ENCODE results near the gene LYPD3. TPM values are rescaled to one million over a fixed set of nuclear protein-coding genes. Genes with fewer than 3 reads are reported as not detected.

Gene LYPD3
- total RNA-seq, 1 experiment from 2014 or later, result 0.46 TPM

DNA sequence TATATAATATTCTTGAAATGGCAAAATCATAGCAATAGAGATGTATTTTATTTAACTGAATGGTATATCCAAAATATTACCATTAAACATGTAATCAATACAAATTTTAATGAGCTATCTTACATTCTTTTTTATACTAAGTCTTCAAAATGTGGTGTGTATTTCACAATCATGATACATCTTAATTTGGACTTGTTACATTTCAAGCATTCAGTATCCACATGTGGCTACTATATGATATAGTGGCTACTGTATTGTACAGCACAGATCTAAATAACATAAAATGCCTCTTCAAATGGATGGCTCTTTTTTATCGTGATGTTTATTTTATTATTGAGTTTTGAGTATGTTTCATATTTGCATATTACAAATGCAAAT lies 42.7 kb downstream of the LYPD3 start:
- CTCF ChIA-PET, result no interaction called here
- intact Hi-C loops (cut with micrococcal nuclease; ENCODE audit: unreplicated experiment), result no loop called here

DNA sequence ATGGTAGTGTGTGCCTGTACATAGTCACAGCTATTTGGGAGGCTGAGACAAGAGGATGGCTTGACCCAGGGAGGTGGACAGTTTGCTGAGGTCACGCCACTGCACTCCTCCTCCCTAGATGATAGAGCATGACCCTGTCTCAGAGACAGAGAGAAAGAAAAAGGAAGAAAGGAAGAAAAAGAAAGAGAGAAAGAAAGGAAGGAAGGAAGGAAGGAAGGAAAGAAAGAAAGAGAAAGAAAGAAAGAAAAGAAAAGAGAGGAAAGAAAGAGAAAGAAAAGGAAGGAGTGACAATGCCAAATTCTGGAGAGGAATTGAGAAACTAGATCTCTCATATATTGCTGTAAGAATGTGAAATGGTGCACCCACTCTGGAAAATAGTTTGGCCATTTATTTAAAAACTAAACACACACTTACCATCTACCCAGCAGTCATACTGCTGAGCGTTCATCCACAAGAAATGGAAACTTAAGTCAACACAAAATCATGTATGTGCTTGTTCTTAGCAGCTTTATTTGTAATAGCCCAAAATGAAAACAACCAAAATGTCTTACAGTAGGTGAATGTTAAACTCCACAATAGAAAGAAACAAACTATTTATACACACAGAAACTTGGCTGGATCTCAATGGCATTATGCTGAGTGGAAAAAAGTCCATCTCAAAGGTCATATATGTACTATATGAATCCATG lies 43.3 kb downstream of the LYPD3 start:
- no peak overlapping the region for H3K27ac ChIP-seq (ENCODE audit: low read length)
- intact Hi-C loops (cut with micrococcal nuclease; ENCODE audit: unreplicated experiment) (no loop called here), in situ Hi-C loops (cut with HindIII; ENCODE audit: low pct_unique_long_range_greater_than_20kb, low sequenced_read_pairs) (no loop called here)
- CTCF ChIA-PET, result no interaction called here
- TF ChIP-seq, protein P1, sequence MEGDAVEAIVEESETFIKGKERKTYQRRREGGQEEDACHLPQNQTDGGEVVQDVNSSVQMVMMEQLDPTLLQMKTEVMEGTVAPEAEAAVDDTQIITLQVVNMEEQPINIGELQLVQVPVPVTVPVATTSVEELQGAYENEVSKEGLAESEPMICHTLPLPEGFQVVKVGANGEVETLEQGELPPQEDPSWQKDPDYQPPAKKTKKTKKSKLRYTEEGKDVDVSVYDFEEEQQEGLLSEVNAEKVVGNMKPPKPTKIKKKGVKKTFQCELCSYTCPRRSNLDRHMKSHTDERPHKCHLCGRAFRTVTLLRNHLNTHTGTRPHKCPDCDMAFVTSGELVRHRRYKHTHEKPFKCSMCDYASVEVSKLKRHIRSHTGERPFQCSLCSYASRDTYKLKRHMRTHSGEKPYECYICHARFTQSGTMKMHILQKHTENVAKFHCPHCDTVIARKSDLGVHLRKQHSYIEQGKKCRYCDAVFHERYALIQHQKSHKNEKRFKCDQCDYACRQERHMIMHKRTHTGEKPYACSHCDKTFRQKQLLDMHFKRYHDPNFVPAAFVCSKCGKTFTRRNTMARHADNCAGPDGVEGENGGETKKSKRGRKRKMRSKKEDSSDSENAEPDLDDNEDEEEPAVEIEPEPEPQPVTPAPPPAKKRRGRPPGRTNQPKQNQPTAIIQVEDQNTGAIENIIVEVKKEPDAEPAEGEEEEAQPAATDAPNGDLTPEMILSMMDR (IDR thresholded peaks at IDR 0.05), result no peak
- TF ChIP-seq SIN3A (IDR thresholded peaks at IDR 0.05; ENCODE audit: borderline replicate concordance, insufficient read depth, low read depth, low read length) (no peak), POLR2AphosphoS5 (IDR thresholded peaks at IDR 0.05; ENCODE audit: low read depth, low read length) (no peak), TCF7L2 (IDR thresholded peaks at IDR 0.05; ENCODE audit: low read depth, low read length) (no peak)
- TF ChIP-seq, protein P2, sequence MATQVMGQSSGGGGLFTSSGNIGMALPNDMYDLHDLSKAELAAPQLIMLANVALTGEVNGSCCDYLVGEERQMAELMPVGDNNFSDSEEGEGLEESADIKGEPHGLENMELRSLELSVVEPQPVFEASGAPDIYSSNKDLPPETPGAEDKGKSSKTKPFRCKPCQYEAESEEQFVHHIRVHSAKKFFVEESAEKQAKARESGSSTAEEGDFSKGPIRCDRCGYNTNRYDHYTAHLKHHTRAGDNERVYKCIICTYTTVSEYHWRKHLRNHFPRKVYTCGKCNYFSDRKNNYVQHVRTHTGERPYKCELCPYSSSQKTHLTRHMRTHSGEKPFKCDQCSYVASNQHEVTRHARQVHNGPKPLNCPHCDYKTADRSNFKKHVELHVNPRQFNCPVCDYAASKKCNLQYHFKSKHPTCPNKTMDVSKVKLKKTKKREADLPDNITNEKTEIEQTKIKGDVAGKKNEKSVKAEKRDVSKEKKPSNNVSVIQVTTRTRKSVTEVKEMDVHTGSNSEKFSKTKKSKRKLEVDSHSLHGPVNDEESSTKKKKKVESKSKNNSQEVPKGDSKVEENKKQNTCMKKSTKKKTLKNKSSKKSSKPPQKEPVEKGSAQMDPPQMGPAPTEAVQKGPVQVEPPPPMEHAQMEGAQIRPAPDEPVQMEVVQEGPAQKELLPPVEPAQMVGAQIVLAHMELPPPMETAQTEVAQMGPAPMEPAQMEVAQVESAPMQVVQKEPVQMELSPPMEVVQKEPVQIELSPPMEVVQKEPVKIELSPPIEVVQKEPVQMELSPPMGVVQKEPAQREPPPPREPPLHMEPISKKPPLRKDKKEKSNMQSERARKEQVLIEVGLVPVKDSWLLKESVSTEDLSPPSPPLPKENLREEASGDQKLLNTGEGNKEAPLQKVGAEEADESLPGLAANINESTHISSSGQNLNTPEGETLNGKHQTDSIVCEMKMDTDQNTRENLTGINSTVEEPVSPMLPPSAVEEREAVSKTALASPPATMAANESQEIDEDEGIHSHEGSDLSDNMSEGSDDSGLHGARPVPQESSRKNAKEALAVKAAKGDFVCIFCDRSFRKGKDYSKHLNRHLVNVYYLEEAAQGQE (IDR thresholded peaks at IDR 0.05; ENCODE audit: insufficient read depth in 1 of 2, low read depth in 2 of 2, low read length in 1 of 2), result no peak
- no peaks in the 10 kb centered on the region for H3K9me3 ChIP-seq (ENCODE audit: control insufficient read depth, insufficient read depth, low read depth, low read length)
- no peaks in the 10 kb centered on the region for H3K27me3 ChIP-seq (ENCODE audit: control insufficient read depth, insufficient read depth, low read length)
- POLR2A ChIA-PET, result no interaction called here
- BruUV-seq (replicated peaks), result no TSS peak
- DNase-seq (ENCODE audit: low read depth, low spot score) (no peak), ATAC-seq (no peak)
- no peak overlapping the region for H3K4me3 ChIP-seq (ENCODE audit: low read depth in 2 of 2, low read length in 2 of 2)
- no peaks in the 10 kb centered on the region for H3K4me1 ChIP-seq (ENCODE audit: control insufficient read depth, insufficient read depth, low read length)
- H3K36me3 ChIP-seq (ENCODE audit: control insufficient read depth, insufficient read depth, low read length), result no peaks in the 10 kb centered on the region

More for the DNA sequence above, 42.7 kb downstream of the LYPD3 start:
- POLR2A ChIA-PET, result no interaction called here
- no peaks in the 10 kb centered on the region for H3K9me3 ChIP-seq (ENCODE audit: control insufficient read depth, insufficient read depth, low read depth, low read length)
- no peak overlapping the region for H3K4me3 ChIP-seq (ENCODE audit: low read depth in 2 of 2, low read length in 2 of 2)
- H3K27me3 ChIP-seq (ENCODE audit: control insufficient read depth, insufficient read depth, low read length), result no peaks in the 10 kb centered on the region
- no peaks in the 10 kb centered on the region for H3K36me3 ChIP-seq (ENCODE audit: control insufficient read depth, insufficient read depth, low read length)
- BruUV-seq (replicated peaks), result no TSS peak
- in situ Hi-C loops (cut with HindIII; ENCODE audit: low pct_unique_long_range_greater_than_20kb, low sequenced_read_pairs), result no loop called here
- ATAC-seq (no peak), DNase-seq (ENCODE audit: low read depth, low spot score) (no peak)
- TF ChIP-seq, protein P2 (IDR thresholded peaks at IDR 0.05; ENCODE audit: insufficient read depth in 1 of 2, low read depth in 2 of 2, low read length in 1 of 2), result no peak
- no peaks in the 10 kb centered on the region for H3K4me1 ChIP-seq (ENCODE audit: control insufficient read depth, insufficient read depth, low read length)
- no peak overlapping the region for H3K27ac ChIP-seq (ENCODE audit: low read length)

All from Panc1 (cell line).